ENCODE results near the gene BRMS1.

The BRMS1 gene

GRCh38 chr11:66294626-66295620 is 50.0 kb downstream of the BRMS1 start:
- DNase-seq = no peak

GRCh38 chr11:66293777-66294625 is 50.9 kb downstream of the BRMS1 start:
- DNase-seq = no peak

GRCh38 chr11:66293352-66293751 is 51.6 kb downstream of the BRMS1 start:
- no peak for DNase-seq

GRCh38 chr11:66292543-66293332 is 52.2 kb downstream of the BRMS1 start:
- DNase-seq = no peak

- DNase-seq = no peak
Observed at GRCh38 chr11:66291706-66292542, 53.0 kb downstream of the BRMS1 start, which contains the start of gene TMEM151A. TSS of gene TMEM151A (plus strand) at chr11:66291894. CDS start at chr11:66292014, 120 bp downstream.

GRCh38 chr11:66291303-66291705 is 53.6 kb downstream of the BRMS1 start:
- DNase-seq = no peak

- DNase-seq = no peak
Observed at GRCh38 chr11:66290330-66290621, 54.6 kb downstream of the BRMS1 start.

- DNase-seq = no peak
Observed at GRCh38 chr11:66289548-66290329, 55.2 kb downstream of the BRMS1 start.

GRCh38 chr11:66288671-66289547 is 56.0 kb downstream of the BRMS1 start, which contains the start of gene YIF1A:
TSS of gene YIF1A (minus strand) at chr11:66289143. CDS start at chr11:66288985, 158 bp downstream.
- peak; percentile 99 for DNase-seq

GRCh38 chr11:66287889-66288670 is 56.8 kb downstream of the BRMS1 start:
- no peak for DNase-seq
